KMS-11 (cell line): ENCODE results near the gene PRSS27.

Experiments
- H2AFZ ChIP-seq: fragments of 200-600 bp; sonication (generic); 2 replicates; pipeline ENCODE4 v1.6.1; 2016; ENCODE audit warnings: antibody characterized with exemption, mixed run types, low read depth
- H3K27ac ChIP-seq: fragments of 200-600 bp; sonication (generic); 2 replicates; pipeline ENCODE4 v1.6.1; 2016; ENCODE audit warnings: mild to moderate bottlenecking, mixed run types
- H3K27me3 ChIP-seq: fragments of 200-600 bp; sonication (generic); 2 replicates; pipeline ENCODE4 v1.6.1; 2017; ENCODE audit warnings: mild to moderate bottlenecking, low read depth, mixed run types, moderate library complexity; ENCODE audit not compliant: insufficient read depth
- H3K36me3 ChIP-seq: fragments of 200-600 bp; sonication (generic); 2 replicates; pipeline ENCODE4 v1.6.1; 2017; ENCODE audit warnings: mild to moderate bottlenecking, mixed run types; ENCODE audit not compliant: insufficient read depth
- H3K4me1 ChIP-seq: fragments of 200-600 bp; sonication (generic); 2 replicates; pipeline ENCODE4 v1.6.1; 2016; ENCODE audit warnings: mild to moderate bottlenecking, low read depth, mixed run types; ENCODE audit not compliant: poor library complexity, severe bottlenecking
- H3K4me2 ChIP-seq: fragments of 200-600 bp; sonication (generic); 2 replicates; pipeline ENCODE4 v1.7.0; 2016; ENCODE audit warnings: mild to moderate bottlenecking, mixed run types
- H3K4me3 ChIP-seq: fragments of 200-600 bp; sonication (generic); IDR thresholded peaks from 2 replicates; pipeline ENCODE4 v1.6.1; 2017; ENCODE audit warnings: low read depth, low read length, mixed read lengths; ENCODE audit not compliant: insufficient read depth
- H3K79me2 ChIP-seq: fragments of 200-600 bp; sonication (generic); 2 replicates; pipeline ENCODE4 v1.6.1; 2016; ENCODE audit warnings: low read depth, mixed run types; ENCODE audit not compliant: insufficient read depth
- H3K9ac ChIP-seq: fragments of 200-600 bp; sonication (generic); 2 replicates; pipeline ENCODE4 v1.6.1; 2016; ENCODE audit warnings: mild to moderate bottlenecking, mixed run types
- H4K20me1 ChIP-seq: fragments of 200-600 bp; sonication (generic); 2 replicates; pipeline ENCODE4 v1.6.1; 2016; ENCODE audit warnings: mild to moderate bottlenecking, mixed run types; ENCODE audit not compliant: insufficient read depth
- CTCF ChIP-seq: fragments of 200-600 bp; sonication (generic); conservative IDR thresholded peaks from 2 replicates; pipeline ENCODE4 v1.6.1; 2017; ENCODE audit warnings: low read depth, mild to moderate bottlenecking, antibody characterized with exemption, low read length, moderate library complexity, mixed read lengths

Gene PRSS27

GRCh38 chr16:2715064-2715463 lies 5.0 kb downstream of the PRSS27 start:
- H3K4me1 ChIP-seq: no peaks in the 10 kb centered on the region
- no peaks in the 10 kb centered on the region for H3K79me2 ChIP-seq
- TF ChIP-seq CTCF: no peak
- no peaks in the 10 kb centered on the region for H4K20me1 ChIP-seq
- H3K27ac ChIP-seq: no peak overlapping the region
- no peak overlapping the region for H3K4me3 ChIP-seq
- peaks cover 31% of the 10 kb centered on the region for H3K27me3 ChIP-seq
- no peak overlapping the region for H3K9ac ChIP-seq
- no peaks in the 10 kb centered on the region for H3K36me3 ChIP-seq
- no peak overlapping the region for H3K4me2 ChIP-seq
- no peak overlapping the region for H2AFZ ChIP-seq

DNA sequence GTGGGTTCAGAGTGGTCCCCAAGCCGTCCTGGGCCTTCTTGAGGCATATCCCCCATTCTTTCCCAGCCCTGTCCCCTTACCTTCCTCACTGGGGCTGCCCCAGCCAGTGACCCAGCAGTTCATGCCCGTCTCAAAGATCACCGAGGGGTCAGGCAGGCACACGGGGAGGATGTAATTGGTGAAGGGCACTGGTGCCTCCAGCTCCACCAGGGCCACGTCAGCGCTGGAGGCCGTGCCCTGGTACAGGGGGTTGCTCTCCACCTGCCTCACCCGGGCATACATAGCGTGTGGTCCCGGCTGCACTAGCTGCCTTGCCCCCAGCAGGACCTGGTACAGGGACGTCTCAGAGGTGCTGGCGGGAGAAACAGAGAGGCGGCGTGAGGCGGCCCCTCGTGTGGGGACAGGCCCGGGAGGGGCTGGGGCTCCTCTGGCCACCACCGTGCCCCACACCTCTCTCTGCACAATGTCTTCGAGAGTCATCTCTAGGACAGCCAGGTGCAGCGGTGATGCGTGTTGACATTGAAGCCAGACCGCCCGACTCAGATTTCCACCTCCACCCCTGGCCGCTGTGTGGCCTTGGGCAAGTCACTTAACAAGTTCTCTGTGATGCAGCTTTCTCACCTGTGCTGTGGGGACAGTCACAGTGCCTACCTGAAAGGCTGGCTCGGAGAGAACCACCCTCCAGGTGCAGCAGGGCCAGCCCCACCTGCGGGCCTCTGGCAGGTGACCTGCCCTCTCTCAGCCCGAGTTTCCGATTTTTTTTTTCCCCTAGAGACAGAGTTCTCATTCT lies 5.8 kb downstream of the PRSS27 start:
- Histone ChIP-seq H3K36me3 (no peaks in the 10 kb centered on the region), H3K4me2 (no peak overlapping the region), H3K9ac (no peak overlapping the region), H2AFZ (no peak overlapping the region), H3K27me3 (peaks cover 31% of the 10 kb centered on the region), H3K27ac (no peak overlapping the region), H3K79me2 (no peaks in the 10 kb centered on the region), H3K4me1 (no peaks in the 10 kb centered on the region), H3K4me3 (no peak overlapping the region), H4K20me1 (no peaks in the 10 kb centered on the region)
- no peak for TF ChIP-seq CTCF

DNA sequence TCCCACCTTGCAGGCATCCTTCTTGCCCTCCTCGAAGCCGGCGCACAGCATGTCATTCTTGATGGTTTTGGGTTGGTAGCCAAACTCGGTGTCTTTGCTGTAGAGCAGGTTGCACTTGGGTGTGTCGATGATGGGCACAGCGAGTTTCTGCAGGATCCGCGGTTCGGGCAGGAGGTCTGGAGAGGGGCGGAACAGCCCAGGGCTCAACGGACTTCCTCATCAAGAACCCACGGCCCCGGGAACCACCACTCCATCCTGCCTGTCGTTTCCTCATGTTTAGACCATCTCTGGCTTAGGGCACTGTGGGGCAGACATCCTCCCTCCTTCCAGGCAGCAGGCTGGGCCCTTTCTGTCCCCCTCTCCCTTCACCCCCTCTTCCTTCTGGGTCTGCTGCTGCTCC lies 6.5 kb downstream of the PRSS27 start:
- H3K4me3 ChIP-seq: no peak overlapping the region
- no peak overlapping the region for H2AFZ ChIP-seq
- no peaks in the 10 kb centered on the region for H3K4me1 ChIP-seq
- H3K9ac ChIP-seq: no peak overlapping the region
- no peak overlapping the region for H3K4me2 ChIP-seq
- H4K20me1 ChIP-seq: no peaks in the 10 kb centered on the region
- H3K36me3 ChIP-seq: no peaks in the 10 kb centered on the region
- H3K27me3 ChIP-seq: peaks cover 31% of the 10 kb centered on the region
- TF ChIP-seq CTCF: no peak
- no peaks in the 10 kb centered on the region for H3K79me2 ChIP-seq
- no peak overlapping the region for H3K27ac ChIP-seq

DNA sequence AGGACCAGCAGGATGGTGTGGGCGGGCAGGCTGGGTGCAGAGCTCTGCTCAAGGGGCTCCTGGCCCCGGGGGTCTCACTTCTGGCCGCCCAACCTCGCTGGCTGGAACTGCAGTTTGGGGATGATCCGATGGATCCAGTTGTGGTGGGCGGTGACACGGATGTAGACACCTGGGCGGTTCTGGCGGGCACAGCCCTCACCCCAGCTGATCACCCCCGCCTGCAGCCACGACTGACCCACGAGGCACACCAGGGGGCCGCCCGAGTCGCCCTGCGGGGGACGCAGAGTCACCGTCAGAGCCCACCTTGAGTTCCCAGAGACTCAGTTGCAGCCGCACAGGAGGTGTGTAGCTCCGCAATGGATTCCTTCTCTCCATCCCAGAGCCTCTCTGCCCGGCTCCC lies 7.5 kb downstream of the PRSS27 start:
- H3K4me1 ChIP-seq: no peaks in the 10 kb centered on the region
- H3K79me2 ChIP-seq: no peaks in the 10 kb centered on the region
- TF ChIP-seq CTCF: no peak
- H3K27ac ChIP-seq: no peak overlapping the region
- peaks cover 31% of the 10 kb centered on the region for H3K27me3 ChIP-seq
- H4K20me1 ChIP-seq: no peaks in the 10 kb centered on the region
- no peak overlapping the region for H2AFZ ChIP-seq
- H3K4me2 ChIP-seq: no peak overlapping the region
- H3K9ac ChIP-seq: no peak overlapping the region
- no peaks in the 10 kb centered on the region for H3K36me3 ChIP-seq
- H3K4me3 ChIP-seq: no peak overlapping the region
